SK-N-MC (cell line): ENCODE data around the gene KLHL7.

Experiments
- EZH2 ChIP-seq: fragments of 200-600 bp; sonication (generic); IDR thresholded peaks from one replicate; pipeline ENCODE4 v1.6.1; 2017; ENCODE audit warnings: antibody characterized with exemption
- FOXP2 ChIP-seq: optimal IDR thresholded peaks from 2 replicates; pipeline ENCODE3; 2011; ENCODE audit warnings: mild to moderate bottlenecking, moderate library complexity; ENCODE audit not compliant: insufficient read depth; ENCODE audit errors: extremely low read length, control extremely low read depth
- POLR2AphosphoS5 ChIP-seq: IDR thresholded peaks from 2 replicates; pipeline ENCODE4 v1.6.1; 2012; ENCODE audit warnings: mild to moderate bottlenecking, low read depth, low read length, borderline replicate concordance

- TF ChIP-seq EZH2 (no peak), POLR2AphosphoS5 (no peak), FOXP2 (no peak)
Observed at GRCh38 chr7:23135755-23136154, 30.2 kb downstream of the KLHL7 start.
